ENCODE data around the gene HOXD8. TPM values are rescaled to one million over a fixed set of nuclear protein-coding genes. Genes with fewer than 3 reads are reported as not detected.
A peak's percentile ranks its signal among the peaks of the same experiment; 100 is the strongest.

HOXD8 gene
- total and polyA plus RNA-seq, 2 of the 8 experiments (the other 6 are each of a cell fraction or from before 2014, with no cell fraction given), result not detected

- no peak overlapping the region for H3K27ac ChIP-seq (ENCODE audit: low read depth, low read length)
Observed at GRCh38 chr2:176149481-176149938, 20.0 kb downstream of the HOXD8 start.

More at GRCh38 chr2:176149481-176149938, 20.0 kb downstream of the HOXD8 start:
- FAIRE-seq, result no peak
- H3K23ac ChIP-seq (ENCODE audit: insufficient read length), result no peak overlapping the region
- H3K4me3 ChIP-seq (ENCODE audit: extremely low read depth in 1 of 4, insufficient read depth in 2 of 4, low read depth in 3 of 4, low read length in 4 of 4), result no peak overlapping the region
- no peak overlapping the region for H3K14ac ChIP-seq (ENCODE audit: insufficient read length)
- peak; percentile 91 for TF ChIP-seq RNF2 (IDR thresholded peaks at IDR 0.05; ENCODE audit: borderline replicate concordance, low read depth, low read length, missing control alignments, poor library complexity, severe bottlenecking)
- no peak for TF ChIP-seq SAP30 (IDR thresholded peaks at IDR 0.05; ENCODE audit: insufficient read depth, insufficient replicate concordance, low read length)
- TF ChIP-seq SUZ12 (IDR thresholded peaks at IDR 0.05; ENCODE audit: low read length), result peak; percentile 97
- peak; percentile 94 for TF ChIP-seq EZH2 (IDR thresholded peaks at IDR 0.05; ENCODE audit: low read depth, low read length, severe bottlenecking)
- peak overlapping the region; percentile 72 for H4K8ac ChIP-seq (ENCODE audit: extremely low read depth, insufficient read depth, low read length)
- H3K23me2 ChIP-seq (ENCODE audit: low read depth, low read length), result peaks cover 2% of the 10 kb centered on the region; the same call in 1 of the 2 replicates
- H2BK15ac ChIP-seq (ENCODE audit: low read length), result no peak overlapping the region
- peaks cover 97 to 100% (median 100%) of the 10 kb centered on the region in 4 experiments for H3K27me3 ChIP-seq (replicated peaks in 1 of 4; ENCODE audit: control insufficient read depth in 3 of 4, extremely low read depth in 1 of 4, insufficient read depth in 3 of 4, low read length in 3 of 4)
- no peaks in the 10 kb centered on the region; a peak in 1 of 4 replicates for H3K9me3 ChIP-seq (ENCODE audit: insufficient read depth in 2 of 2, low read depth in 1 of 2, low read length in 1 of 2)
- H3K4ac ChIP-seq (replicated peaks; ENCODE audit: insufficient read length, low read depth, low read length), result no peak overlapping the region
- no peak overlapping the region for H2AFZ ChIP-seq (ENCODE audit: low read length)
- H3K9ac ChIP-seq (replicated peaks in 1 of 4; ENCODE audit: extremely low read depth in 1 of 4, low read depth in 3 of 4, low read length in 3 of 4), result no peak overlapping the region
- DNase-seq (ENCODE audit: low read depth in 1 of 2, low spot score in 2 of 2), result peak in 1 of 2 experiments; percentile 57
- CTCF ChIA-PET (ENCODE audit: partially characterized antibody), result interaction anchor here (1.5 to 4.4 kb wide), 5 partner anchors 10 to 405 kb away, joined by 4 to 36 read pairs (median 11); no protein-coding TSS in a partner anchor
- POLR2A ChIA-PET (ENCODE audit: partially characterized antibody), result no interaction called here
- H3K4me1 ChIP-seq (replicated peaks in 1 of 4; ENCODE audit: control insufficient read depth in 3 of 4, insufficient read depth in 4 of 4, low read length in 3 of 4), result peaks cover 0 to 10% (median 2%) of the 10 kb centered on the region in 4 experiments; a peak in 4 of 7 replicates
- H3K56ac ChIP-seq (replicated peaks; ENCODE audit: insufficient read length, low read depth, low read length), result no peak overlapping the region
- H2BK12ac ChIP-seq (ENCODE audit: low read depth, low read length), result no peak overlapping the region
- H3K79me1 ChIP-seq (ENCODE audit: low read depth, low read length), result no peaks in the 10 kb centered on the region
- H4K20me1 ChIP-seq (replicated peaks in 1 of 2; ENCODE audit: control insufficient read depth in 1 of 2, insufficient read depth in 2 of 2, low read length in 2 of 2), result peaks cover 18 to 38% of the 10 kb centered on the region in 2 experiments
- H4K91ac ChIP-seq (replicated peaks; ENCODE audit: insufficient read length, low read length), result no peak overlapping the region
- no peak overlapping the region for H4K5ac ChIP-seq (ENCODE audit: insufficient read length, low read depth, low read length)
- peaks cover 0 to 11% (median 0%) of the 10 kb centered on the region in 4 experiments; a peak in 1 of 8 replicates for H3K36me3 ChIP-seq (ENCODE audit: control insufficient read depth in 2 of 4, insufficient read depth in 4 of 4, low read length in 3 of 4)
- no peak overlapping the region for H2AK5ac ChIP-seq (ENCODE audit: low read depth, low read length)
- no peak overlapping the region for H2BK20ac ChIP-seq (ENCODE audit: low read length)
- no peak overlapping the region for H2BK120ac ChIP-seq (replicated peaks; ENCODE audit: low read depth, low read length)
- 17% methylated on average over 22 of the region's 22 CpGs; no CpG with 5 or more reads in 1 of the 2 experiments for WGBS, 2 experiments (ENCODE audit: extremely low coverage in 1 of 2, insufficient coverage in 1 of 2, insufficient read length in 1 of 2, insufficient replicate concordance in 2 of 2, low coverage in 1 of 2, low lambda C conversion rate in 2 of 2, missing lambda C conversion rate in 1 of 2)
- H3K18ac ChIP-seq (ENCODE audit: extremely low read depth, low read length), result no peak overlapping the region
- no peak overlapping the region for H2BK5ac ChIP-seq (ENCODE audit: low read depth, low read length)
- H3K4me2 ChIP-seq (ENCODE audit: insufficient read depth in 1 of 2, low read depth in 2 of 2, low read length in 2 of 2), result no peak overlapping the region
- H3K79me2 ChIP-seq (ENCODE audit: control insufficient read depth in 1 of 2, insufficient read depth in 2 of 2, low read length in 2 of 2), result no peaks in the 10 kb centered on the region
